Gastroesophageal sphincter (tissue), 4 donors: ENCODE data around the gene KRTAP5-6. TPM values are rescaled to one million over a fixed set of nuclear protein-coding genes. Genes with fewer than 3 reads are reported as not detected.

Source experiments
- ATAC-seq: fragments of 150-250 bp; one replicate; pipeline ENCODE4 v1.9.1; 2016; ENCODE audit warnings: mild to moderate bottlenecking, moderate library complexity
- H3K27ac ChIP-seq, 4 donors: fragments of 200-600 bp; sonication (generic) in 3 of 4; 1 replicate in 3 of 4; 2 replicates in 1 of 4; pipeline ENCODE4 v1.5.1; 2016 to 2019
- H3K27me3 ChIP-seq: fragments of 200-600 bp; sonication (generic); one replicate; pipeline ENCODE4 v1.5.1; 2019
- H3K36me3 ChIP-seq, 2 donors: fragments of 200-600 bp; sonication (generic); one replicate each; pipeline ENCODE4 v1.5.1; 2019; ENCODE audit warnings: control low read depth in 1 of 2
- H3K4me1 ChIP-seq, 3 donors: fragments of 200-600 bp; sonication (generic); 1 replicate in 2 of 3; 2 replicates in 1 of 3; pipeline ENCODE4 v1.5.1; 2016 to 2019; ENCODE audit warnings: control low read depth in 2 of 3
- H3K4me3 ChIP-seq, 2 donors: fragments of 200-600 bp; sonication (generic); one replicate each; pipeline ENCODE4 v1.5.1; 2019; ENCODE audit warnings: mild to moderate bottlenecking in 1 of 2, moderate library complexity in 1 of 2
- H3K9me3 ChIP-seq, 3 donors: fragments of 200-600 bp; sonication (generic); one replicate each; pipeline ENCODE4 v1.5.1; 2017 to 2019; ENCODE audit warnings: control low read depth in 2 of 3
- CTCF ChIP-seq, 4 experiments: fragments of 200-600 bp in 2 of 4; fragments of 450-650 bp in 2 of 4; sonication (generic) in 1 of 4; IDR thresholded peaks; one replicate each; pipeline ENCODE4 v1.5.1; 2017 to 2019; ENCODE audit warnings: antibody characterized with exemption in 4 of 4, mild to moderate bottlenecking in 2 of 4, moderate library complexity in 2 of 4
- EP300 ChIP-seq: sonication (generic); formaldehyde crosslinking; IDR thresholded peaks from one replicate; pipeline ENCODE4 v1.6.1; 2017; ENCODE audit warnings: antibody characterized with exemption, mild to moderate bottlenecking
- POLR2A ChIP-seq, 2 donors: fragments of 450-650 bp; IDR thresholded peaks; one replicate each; pipeline ENCODE4 v1.6.1; 2017; ENCODE audit warnings: antibody characterized with exemption in 2 of 2, mild to moderate bottlenecking in 2 of 2, moderate library complexity in 1 of 2
- POLR2AphosphoS5 ChIP-seq: sonication (generic); formaldehyde crosslinking; IDR thresholded peaks from one replicate; pipeline ENCODE4 v1.6.1; 2017; ENCODE audit warnings: antibody characterized with exemption
- WGBS, 2 donors: methylation state at CpG; one replicate each; pipeline ENCODE4 v1.1.5; 2018; ENCODE audit warnings: low coverage in 1 of 2; 5-methylcytosine and 5-hydroxymethylcytosine counted together
- total RNA-seq, 4 donors: library from RNA; depleted of rRNA; stranded (reverse); fragments of >200 nt; gene quantifications; one replicate each; pipeline ENCODE4 v1.1.0, GENCODE V29; 2016

The KRTAP5-6 gene
- total RNA-seq, 4 donors from 2014 or later, result not detected

- Histone ChIP-seq H3K4me3 (no peak overlapping the region), H3K9me3 (peaks cover 0 to 3% (median 0%) of the 10 kb centered on the region in 3 donors), H3K27me3 (peaks cover 96% of the 10 kb centered on the region), H3K4me1 (peaks cover 0 to 8% (median 0%) of the 10 kb centered on the region in 3 donors), H3K27ac (no peak overlapping the region), H3K36me3 (no peaks in the 10 kb centered on the region)
- WGBS, 2 donors, result 45 to 47% methylated on average over 6 to 9 of the region's 9 CpGs
- TF ChIP-seq CTCF (IDR thresholded peaks at IDR 0.05) (no peak), POLR2A (IDR thresholded peaks at IDR 0.05) (no peak), EP300 (no peak), POLR2AphosphoS5 (no peak)
- no peak for ATAC-seq
Measured at GRCh38 chr11:1729692-1730011, 32.7 kb downstream of the KRTAP5-6 start.

GRCh38 chr11:1730059-1730629 lies 33.1 kb downstream of the KRTAP5-6 start:
- H3K27ac ChIP-seq, result no peak overlapping the region
- TF ChIP-seq POLR2AphosphoS5, result no peak
- TF ChIP-seq EP300, result no peak
- no peak for TF ChIP-seq POLR2A (IDR thresholded peaks at IDR 0.05)
- TF ChIP-seq CTCF (IDR thresholded peaks at IDR 0.05), result no peak
- H3K9me3 ChIP-seq, result peaks cover 0 to 3% (median 0%) of the 10 kb centered on the region in 3 donors
- H3K4me1 ChIP-seq, result peaks cover 0 to 8% (median 0%) of the 10 kb centered on the region in 3 donors
- peaks cover 96% of the 10 kb centered on the region for H3K27me3 ChIP-seq
- H3K4me3 ChIP-seq, result no peak overlapping the region
- ATAC-seq, result no peak
- WGBS, 2 donors, result 27 to 34% methylated on average over 7 to 8 of the region's 11 CpGs
- no peaks in the 10 kb centered on the region for H3K36me3 ChIP-seq

- Histone ChIP-seq H3K4me3 (no peak overlapping the region), H3K4me1 (peaks cover 0 to 8% (median 0%) of the 10 kb centered on the region in 3 donors), H3K36me3 (no peaks in the 10 kb centered on the region), H3K27me3 (peaks cover 100% of the 10 kb centered on the region), H3K27ac (no peak overlapping the region), H3K9me3 (peaks cover 0 to 11% (median 0%) of the 10 kb centered on the region in 3 donors)
- no peak for TF ChIP-seq POLR2A (IDR thresholded peaks at IDR 0.05)
- TF ChIP-seq POLR2AphosphoS5, result no peak
- no peak for TF ChIP-seq EP300
- no peak for TF ChIP-seq CTCF (IDR thresholded peaks at IDR 0.05)
- ATAC-seq, result no peak
- 66 to 77% methylated on average over 3 of the region's 5 CpGs for WGBS, 2 donors
Measured at GRCh38 chr11:1731451-1732059, 34.6 kb downstream of the KRTAP5-6 start.

- H3K9me3 ChIP-seq, result peaks cover 0 to 18% (median 0%) of the 10 kb centered on the region in 3 donors
- peaks cover 100% of the 10 kb centered on the region for H3K27me3 ChIP-seq
- H3K36me3 ChIP-seq, result no peaks in the 10 kb centered on the region
- H3K4me1 ChIP-seq, result peaks cover 0 to 8% (median 0%) of the 10 kb centered on the region in 3 donors
- TF ChIP-seq EP300 (no peak), CTCF (IDR thresholded peaks at IDR 0.05) (no peak), POLR2AphosphoS5 (no peak), POLR2A (IDR thresholded peaks at IDR 0.05) (no peak)
- no peak for ATAC-seq
- no peak overlapping the region for H3K4me3 ChIP-seq
- WGBS, 2 donors, result 15 to 26% methylated on average over 6 to 10 of the region's 13 CpGs
- H3K27ac ChIP-seq, result no peak overlapping the region
Measured at GRCh38 chr11:1732418-1733008, 35.5 kb downstream of the KRTAP5-6 start.
